Rectal smooth muscle tissue (tissue), 1 donor: ENCODE measurements around the gene VN1R2.
"Not testable (repeated sequence)": the region's sequence is repeated elsewhere in the genome, so short reads cannot be mapped to it uniquely, and the experiment has no call there.

Source experiments
- H3K27ac ChIP-seq: one replicate; pipeline ENCODE4 v1.7.0; 2013; ENCODE audit warnings: low read depth, low read length, inconsistent platforms
- H3K27me3 ChIP-seq: one replicate; pipeline ENCODE4 v1.7.0; 2013; ENCODE audit warnings: low read length; ENCODE audit not compliant: control insufficient read depth, insufficient read depth
- H3K36me3 ChIP-seq: one replicate; pipeline ENCODE4 v1.7.0; 2013; ENCODE audit warnings: low read length; ENCODE audit not compliant: control insufficient read depth, insufficient read depth
- H3K4me1 ChIP-seq: one replicate; pipeline ENCODE4 v1.7.0; 2013; ENCODE audit warnings: low read length; ENCODE audit not compliant: control insufficient read depth, insufficient read depth
- H3K4me3 ChIP-seq: one replicate; pipeline ENCODE4 v1.7.0; 2013; ENCODE audit warnings: low read length
- H3K9ac ChIP-seq: one replicate; pipeline ENCODE4 v1.7.0; 2013; ENCODE audit warnings: low read length

VN1R2 gene

GRCh38 chr19:53275480-53275879 is 17.4 kb downstream of the VN1R2 start:
- no peak overlapping the region for H3K27ac ChIP-seq
- no peak overlapping the region for H3K9ac ChIP-seq
- H3K27me3 ChIP-seq = no peaks in the 10 kb centered on the region
- H3K36me3 ChIP-seq = no peaks in the 10 kb centered on the region
- no peaks in the 10 kb centered on the region for H3K4me1 ChIP-seq
- H3K4me3 ChIP-seq = no peak overlapping the region

GRCh38 chr19:53281947-53282346 is 23.9 kb downstream of the VN1R2 start:
- H3K27me3 ChIP-seq, H3K36me3 ChIP-seq, H3K4me3 ChIP-seq, H3K9ac ChIP-seq, H3K27ac ChIP-seq, H3K4me1 ChIP-seq: not testable (repeated sequence)

GRCh38 chr19:53285087-53285486 is 27.0 kb downstream of the VN1R2 start:
- Histone ChIP-seq H3K27me3 (no peaks in the 10 kb centered on the region), H3K9ac (no peak overlapping the region), H3K27ac (no peak overlapping the region), H3K36me3 (no peaks in the 10 kb centered on the region), H3K4me1 (no peaks in the 10 kb centered on the region), H3K4me3 (no peak overlapping the region)

DNA sequence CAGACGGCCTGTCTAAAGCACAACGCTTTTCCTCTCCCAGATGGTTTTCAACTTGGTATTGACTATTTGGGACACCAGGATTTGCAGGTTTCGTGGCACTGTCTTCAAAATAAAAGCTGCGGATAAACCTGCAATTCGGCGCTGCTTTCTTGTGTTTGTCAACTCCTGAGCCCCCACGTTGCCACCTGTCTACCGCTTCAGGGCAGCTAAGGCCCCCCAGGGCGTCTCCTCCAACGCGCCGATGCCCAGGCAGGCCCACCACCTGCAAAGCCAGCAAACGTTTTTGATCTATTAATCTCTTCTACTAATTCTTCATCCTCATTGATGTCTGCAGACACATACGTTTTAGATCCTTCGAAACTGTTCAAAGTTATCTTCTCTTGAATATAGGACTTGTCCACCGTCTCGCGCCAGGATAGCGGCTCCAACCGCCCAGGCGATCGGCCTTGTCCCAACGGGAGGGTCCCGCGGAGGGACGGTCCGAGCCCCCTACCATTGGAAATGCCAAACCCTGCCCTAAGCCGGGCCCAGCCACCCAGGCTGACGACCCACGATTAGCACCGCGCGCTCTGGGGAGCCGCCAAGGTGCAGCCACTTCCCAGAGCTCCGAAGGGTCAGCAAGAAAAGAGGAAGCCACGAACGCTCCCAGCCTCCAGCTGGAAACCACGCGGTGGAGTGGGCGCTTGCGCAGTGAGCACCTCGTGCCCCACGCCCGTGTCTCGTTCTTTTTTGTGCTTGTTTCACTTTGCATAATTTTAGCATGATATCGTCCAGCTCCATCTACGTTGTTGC is 32.9 kb downstream of the VN1R2 start:
- Histone ChIP-seq H3K27ac (no peak overlapping the region), H3K4me3 (no peak overlapping the region), H3K36me3 (no peaks in the 10 kb centered on the region), H3K4me1 (no peaks in the 10 kb centered on the region), H3K9ac (no peak overlapping the region), H3K27me3 (no peaks in the 10 kb centered on the region)

DNA sequence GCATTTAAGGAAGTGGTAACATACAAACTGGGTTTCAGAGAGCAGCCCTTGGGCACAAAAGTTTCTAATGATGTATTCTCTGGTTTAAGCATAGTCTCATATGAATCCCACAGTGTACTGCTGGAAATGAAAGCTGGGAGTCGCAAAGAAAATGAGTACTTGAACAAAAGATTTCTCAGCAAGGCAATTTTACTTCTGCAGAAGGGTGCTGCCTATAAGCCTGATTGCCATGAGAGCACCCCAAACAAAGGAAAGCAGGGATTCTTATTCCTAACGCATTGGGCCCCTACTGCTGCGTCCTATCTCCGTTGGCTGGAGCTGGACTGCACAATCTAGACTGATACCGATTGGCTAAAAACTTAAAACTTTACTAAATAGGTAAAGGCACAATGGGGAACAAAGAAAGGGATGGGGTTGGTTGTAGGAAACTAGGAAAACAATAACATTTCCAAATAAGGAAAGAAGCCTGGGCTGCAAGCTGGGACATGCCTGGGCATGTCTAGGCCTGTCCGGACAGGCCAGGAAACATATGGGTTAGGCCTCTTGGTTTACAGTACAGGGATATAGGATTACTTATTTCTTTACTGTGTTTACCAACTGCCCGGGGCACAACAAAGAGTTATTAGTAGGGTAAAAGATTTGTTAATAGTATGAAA is 36.8 kb downstream of the VN1R2 start:
- Histone ChIP-seq H3K27me3 (no peaks in the 10 kb centered on the region), H3K9ac (no peak overlapping the region), H3K36me3 (no peaks in the 10 kb centered on the region), H3K4me1 (no peaks in the 10 kb centered on the region), H3K27ac (no peak overlapping the region), H3K4me3 (no peak overlapping the region)

- H3K9ac ChIP-seq, H3K36me3 ChIP-seq, H3K4me3 ChIP-seq, H3K4me1 ChIP-seq, H3K27ac ChIP-seq, H3K27me3 ChIP-seq: not testable (repeated sequence)
Observed at GRCh38 chr19:53301341-53301740, 43.2 kb downstream of the VN1R2 start.

DNA sequence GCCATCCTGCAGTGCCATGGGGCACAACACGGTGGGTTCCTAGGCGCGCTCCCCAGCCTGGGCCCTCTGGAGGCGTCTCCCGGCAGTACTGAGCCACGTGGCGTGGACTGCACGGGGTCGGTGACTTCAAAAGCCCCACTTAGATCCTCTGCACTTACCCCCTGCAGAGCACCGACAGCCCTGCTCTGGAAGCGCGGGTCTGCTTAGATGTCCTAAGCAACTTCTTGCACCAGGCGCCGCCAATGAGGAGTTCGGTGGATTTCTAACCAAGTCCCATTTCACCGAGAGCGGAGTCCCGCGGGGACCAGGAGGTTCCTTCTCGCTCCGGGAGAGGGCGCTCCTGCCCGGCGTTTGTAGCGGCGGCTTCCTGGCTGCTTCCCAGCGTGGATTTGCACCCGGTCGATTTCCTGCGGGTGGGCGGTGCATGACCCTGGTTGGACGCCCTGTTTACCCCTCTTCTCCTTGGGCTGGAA is 50.3 kb downstream of the VN1R2 start:
- H3K27ac ChIP-seq = no peak overlapping the region
- H3K4me3 ChIP-seq = no peak overlapping the region
- no peaks in the 10 kb centered on the region for H3K36me3 ChIP-seq
- no peaks in the 10 kb centered on the region for H3K4me1 ChIP-seq
- no peak overlapping the region for H3K9ac ChIP-seq
- peaks cover 5% of the 10 kb centered on the region for H3K27me3 ChIP-seq
